ENCODE measurements around the gene CYSLTR2.

Gene CYSLTR2

DNA sequence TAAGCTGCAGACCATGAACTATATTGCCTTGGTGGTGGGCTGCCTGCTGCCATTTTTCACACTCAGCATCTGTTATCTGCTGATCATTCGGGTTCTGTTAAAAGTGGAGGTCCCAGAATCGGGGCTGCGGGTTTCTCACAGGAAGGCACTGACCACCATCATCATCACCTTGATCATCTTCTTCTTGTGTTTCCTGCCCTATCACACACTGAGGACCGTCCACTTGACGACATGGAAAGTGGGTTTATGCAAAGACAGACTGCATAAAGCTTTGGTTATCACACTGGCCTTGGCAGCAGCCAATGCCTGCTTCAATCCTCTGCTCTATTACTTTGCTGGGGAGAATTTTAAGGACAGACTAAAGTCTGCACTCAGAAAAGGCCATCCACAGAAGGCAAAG is 53.7 kb downstream of the CYSLTR2 start:
- H3K4me3 ChIP-seq (ENCODE audit: low read depth, low read length) = no peak overlapping the region
- no peak for TF ChIP-seq CTCF (IDR thresholded peaks at IDR 0.05; ENCODE audit: low read depth, low read length, missing control alignments)
- DNase-seq (ENCODE audit: low read depth) = no peak

GRCh38 chr13:48708764-48709163 is 55.0 kb downstream of the CYSLTR2 start:
- no peak overlapping the region for H3K4me3 ChIP-seq (ENCODE audit: low read depth, low read length)
- no peak for DNase-seq (ENCODE audit: low read depth)
- no peak for TF ChIP-seq CTCF (IDR thresholded peaks at IDR 0.05; ENCODE audit: low read depth, low read length, missing control alignments)

DNA sequence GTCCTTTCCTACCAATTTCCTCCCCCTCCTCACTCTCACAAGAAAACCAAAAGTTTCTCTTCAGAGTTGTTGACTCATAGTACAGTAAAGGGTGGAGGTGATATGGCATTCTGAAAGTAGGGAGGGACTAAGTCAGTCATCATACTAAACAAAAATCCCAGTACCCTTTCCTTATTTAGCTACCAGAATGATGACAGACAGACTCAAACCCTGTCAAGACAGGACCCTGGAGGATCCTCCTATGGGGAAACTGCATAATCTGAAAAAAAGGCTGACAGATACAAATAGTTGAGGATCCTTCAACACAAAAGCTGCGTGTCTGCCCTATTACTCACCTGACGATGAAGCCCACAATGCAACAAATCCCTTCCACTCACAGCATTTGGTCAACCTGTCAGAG is 55.5 kb downstream of the CYSLTR2 start:
- DNase-seq (ENCODE audit: low read depth) = no peak
- TF ChIP-seq CTCF (IDR thresholded peaks at IDR 0.05; ENCODE audit: low read depth, low read length, missing control alignments) = no peak
- H3K4me3 ChIP-seq (ENCODE audit: low read depth, low read length) = no peak overlapping the region

- DNase-seq (ENCODE audit: low read depth) = no peak
- TF ChIP-seq CTCF (IDR thresholded peaks at IDR 0.05; ENCODE audit: low read depth, low read length, missing control alignments) = no peak
These were observed 56.4 kb downstream of the CYSLTR2 start for GRCh38 chr13:48710160-48710559.

GRCh38 chr13:48712141-48712540 is 58.4 kb downstream of the CYSLTR2 start:
- no peak for DNase-seq (ENCODE audit: low read depth)
- H3K4me3 ChIP-seq (ENCODE audit: low read depth, low read length) = no peak overlapping the region
- TF ChIP-seq CTCF (IDR thresholded peaks at IDR 0.05; ENCODE audit: low read depth, low read length, missing control alignments) = no peak

More at GRCh38 chr13:48710160-48710559, 56.4 kb downstream of the CYSLTR2 start:
- no peak overlapping the region for H3K4me3 ChIP-seq (ENCODE audit: low read depth, low read length)

DNA sequence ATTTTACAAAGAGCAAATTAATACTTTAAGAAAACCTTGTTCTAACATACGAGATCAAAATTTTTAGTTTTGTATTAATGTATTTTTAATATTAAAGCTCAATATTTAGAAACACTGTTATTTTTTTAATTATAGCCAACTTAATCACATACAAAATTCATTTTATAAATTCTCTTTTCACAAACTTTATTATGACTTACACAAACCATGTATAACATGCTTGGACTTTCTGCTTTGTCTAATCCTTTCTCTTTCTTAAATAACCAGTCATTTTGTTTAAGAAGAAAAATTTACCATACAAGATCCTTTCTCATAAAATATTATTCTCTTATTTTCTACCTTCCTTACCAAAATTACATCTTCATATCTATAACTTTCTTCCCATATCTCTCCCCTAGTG is 62.2 kb downstream of the CYSLTR2 start:
- no peak for DNase-seq (ENCODE audit: low read depth)
- no peak for TF ChIP-seq CTCF (IDR thresholded peaks at IDR 0.05; ENCODE audit: low read depth, low read length, missing control alignments)
- H3K4me3 ChIP-seq (ENCODE audit: low read depth, low read length) = no peak overlapping the region

DNA sequence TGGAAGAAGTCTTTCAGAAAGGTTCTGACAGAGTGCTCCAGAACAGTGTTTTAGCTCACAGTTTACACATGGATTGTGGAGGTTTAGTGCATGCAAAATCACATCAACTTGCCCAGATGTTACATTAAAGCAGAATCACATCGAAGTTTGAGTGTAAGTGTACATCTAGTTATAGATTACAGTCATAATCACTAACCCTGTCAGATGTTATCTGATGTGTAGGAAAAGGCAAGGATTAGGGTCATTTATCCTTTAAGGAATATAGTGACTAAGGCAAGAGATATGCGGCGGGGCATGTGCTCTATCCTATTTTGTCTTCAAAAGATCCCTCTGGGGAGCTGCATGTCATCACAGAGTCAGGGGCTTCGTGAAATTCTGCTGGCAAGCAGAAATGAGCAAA is 66.9 kb downstream of the CYSLTR2 start:
- no peak for DNase-seq (ENCODE audit: low read depth)
- TF ChIP-seq CTCF (IDR thresholded peaks at IDR 0.05; ENCODE audit: low read depth, low read length, missing control alignments) = no peak
- no peak overlapping the region for H3K4me3 ChIP-seq (ENCODE audit: low read depth, low read length)
